ENCODE measurements around the gene GAB3.
A peak's percentile ranks its signal among the peaks of the same experiment; 100 is the strongest.

The GAB3 gene

DNA sequence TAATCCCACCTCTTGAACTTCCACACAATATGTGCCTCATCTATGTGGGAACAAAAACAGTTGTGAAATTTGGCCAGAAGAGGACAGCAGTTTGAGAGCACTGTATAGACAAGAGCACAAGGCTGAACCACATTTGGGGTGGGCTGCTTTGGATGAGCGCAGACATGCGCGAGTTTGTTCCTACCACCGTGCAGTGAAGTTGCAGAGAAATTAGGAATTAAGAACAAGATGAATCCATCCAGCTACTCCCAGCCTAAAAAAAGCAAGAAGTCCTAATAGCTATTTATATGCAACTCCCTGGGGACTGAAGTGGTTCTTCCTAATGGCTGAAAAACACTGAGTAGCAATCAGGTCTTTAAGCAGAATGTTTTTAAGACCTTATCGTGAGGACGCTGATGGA is 1.0 kb downstream of the GAB3 start:
- DNase-seq = peak; percentile 57

DNA sequence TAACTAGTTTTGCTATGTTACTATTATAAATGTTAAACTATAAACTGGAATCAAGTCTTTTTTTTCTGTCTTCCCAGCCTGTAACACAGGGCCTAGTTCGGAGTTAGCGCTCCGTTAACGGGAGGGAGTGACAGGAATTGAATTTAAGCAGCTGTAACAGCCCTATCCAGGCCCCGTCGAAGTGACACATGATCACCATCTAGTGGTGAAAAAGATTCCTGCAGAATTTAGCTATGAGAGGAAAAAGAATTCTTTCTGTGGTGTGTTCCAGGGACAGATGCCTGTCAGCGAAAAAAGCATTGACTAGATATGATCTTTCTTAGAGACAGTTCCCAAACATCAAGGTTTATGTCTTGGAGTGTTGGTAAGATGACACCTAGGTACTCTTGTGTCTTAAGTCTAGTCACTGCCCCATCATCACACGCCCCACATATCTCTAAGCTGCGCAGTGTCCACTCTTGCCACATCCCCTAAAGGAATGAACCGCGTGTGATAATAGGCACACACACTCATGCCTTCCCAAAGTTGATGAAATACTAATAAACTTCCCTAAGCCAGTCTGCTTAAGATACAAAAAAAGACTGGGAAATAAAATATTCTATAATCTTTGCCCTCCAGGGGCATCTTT is 2.1 kb downstream of the GAB3 start:
- DNase-seq = peak; percentile 81

DNA sequence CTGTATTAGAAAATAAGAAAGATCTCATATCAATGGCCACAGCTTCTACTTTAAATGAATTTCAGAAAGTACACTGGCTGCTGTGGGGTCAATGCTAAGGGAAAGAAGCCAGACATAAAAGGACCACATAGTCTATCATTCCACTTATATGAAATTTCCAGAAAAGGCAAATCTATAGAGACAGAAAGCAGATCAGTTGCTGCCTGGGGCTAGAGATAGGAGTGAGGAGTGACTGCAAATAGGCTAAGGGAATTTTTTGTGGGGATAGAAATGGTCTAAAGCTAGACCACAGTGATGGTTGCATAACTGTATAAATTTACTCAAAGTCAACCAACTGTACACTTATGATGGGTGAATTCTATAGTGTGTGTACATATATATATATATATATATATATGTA is 8.3 kb downstream of the GAB3 start:
- DNase-seq = peak; percentile 37

DNA sequence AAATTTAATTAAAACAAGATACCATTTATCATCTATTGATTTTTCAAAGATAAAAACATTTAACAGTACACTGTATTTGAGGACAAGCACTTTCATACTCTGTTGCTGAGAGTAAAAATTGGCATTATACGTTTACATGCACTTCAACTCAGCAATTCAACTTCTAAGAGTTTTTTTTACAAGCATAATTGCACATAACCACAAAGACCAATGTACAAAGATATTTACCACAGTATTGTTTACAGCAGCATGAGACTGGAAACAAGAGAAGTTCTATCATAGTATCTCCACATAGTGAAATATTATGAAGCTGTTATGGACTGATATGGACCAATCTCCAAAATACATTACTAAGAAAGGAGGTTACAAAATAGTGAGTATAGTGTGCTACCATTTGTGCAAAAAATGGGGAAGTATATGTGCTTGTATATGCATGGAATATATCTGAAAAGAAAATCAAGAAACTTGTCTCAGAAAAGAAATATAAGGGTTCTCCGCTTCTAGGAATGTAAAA is 10.9 kb downstream of the GAB3 start:
- DNase-seq = peak; percentile 59

DNA sequence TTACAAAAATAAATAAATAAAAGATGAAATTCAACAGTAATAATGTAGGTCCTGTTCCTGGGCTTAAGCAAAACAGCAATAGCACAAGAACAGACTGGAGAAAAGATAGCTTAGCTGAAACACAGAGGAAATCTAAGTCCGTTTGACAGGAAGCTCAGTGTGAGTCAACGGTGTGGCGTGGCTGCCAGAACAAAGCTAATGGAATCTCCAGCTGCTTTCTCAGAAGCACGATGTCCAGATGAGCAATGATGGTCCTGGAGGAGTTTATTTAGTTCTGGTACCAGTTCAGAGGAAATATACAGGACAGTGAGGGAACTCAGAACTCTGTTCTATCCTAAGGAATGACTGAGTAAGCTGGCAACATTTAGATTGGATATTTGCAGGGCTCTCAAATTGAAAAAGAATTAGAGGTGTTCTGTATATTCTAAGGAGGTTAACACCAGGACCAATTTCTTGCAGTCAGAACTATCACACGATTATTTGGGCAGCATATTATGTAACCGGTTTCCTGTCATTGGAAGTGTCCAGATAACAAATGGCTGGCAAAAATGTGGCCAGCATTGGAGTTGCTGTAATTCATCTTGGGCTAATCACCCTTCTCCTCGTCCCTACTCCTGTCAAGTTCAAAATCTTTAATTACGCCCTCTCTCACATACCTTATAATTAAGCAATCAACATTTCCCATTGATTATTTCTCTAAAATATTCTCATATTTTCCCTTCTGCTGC is 12.7 kb downstream of the GAB3 start:
- DNase-seq = peak; percentile 33

DNA sequence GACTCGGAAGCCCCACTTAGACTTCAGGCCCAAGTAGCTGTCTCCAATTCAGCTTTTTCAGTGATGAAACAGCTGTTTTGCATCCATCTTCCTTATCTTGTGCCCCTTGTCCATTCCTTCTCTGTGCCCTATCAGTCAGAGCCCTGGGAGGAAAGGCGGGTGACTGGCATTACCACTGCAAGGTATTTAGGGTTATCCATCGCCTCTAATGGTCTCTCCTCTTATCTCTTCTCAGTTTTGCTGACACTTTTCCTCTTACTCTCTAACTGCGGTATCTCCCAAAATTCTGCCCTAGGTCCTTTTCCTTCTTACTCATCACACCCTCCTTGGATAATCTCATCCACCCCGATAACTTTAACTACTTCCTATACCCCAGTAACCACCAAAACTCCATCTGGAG is 13.7 kb downstream of the GAB3 start:
- peak; percentile 60 for DNase-seq

DNA sequence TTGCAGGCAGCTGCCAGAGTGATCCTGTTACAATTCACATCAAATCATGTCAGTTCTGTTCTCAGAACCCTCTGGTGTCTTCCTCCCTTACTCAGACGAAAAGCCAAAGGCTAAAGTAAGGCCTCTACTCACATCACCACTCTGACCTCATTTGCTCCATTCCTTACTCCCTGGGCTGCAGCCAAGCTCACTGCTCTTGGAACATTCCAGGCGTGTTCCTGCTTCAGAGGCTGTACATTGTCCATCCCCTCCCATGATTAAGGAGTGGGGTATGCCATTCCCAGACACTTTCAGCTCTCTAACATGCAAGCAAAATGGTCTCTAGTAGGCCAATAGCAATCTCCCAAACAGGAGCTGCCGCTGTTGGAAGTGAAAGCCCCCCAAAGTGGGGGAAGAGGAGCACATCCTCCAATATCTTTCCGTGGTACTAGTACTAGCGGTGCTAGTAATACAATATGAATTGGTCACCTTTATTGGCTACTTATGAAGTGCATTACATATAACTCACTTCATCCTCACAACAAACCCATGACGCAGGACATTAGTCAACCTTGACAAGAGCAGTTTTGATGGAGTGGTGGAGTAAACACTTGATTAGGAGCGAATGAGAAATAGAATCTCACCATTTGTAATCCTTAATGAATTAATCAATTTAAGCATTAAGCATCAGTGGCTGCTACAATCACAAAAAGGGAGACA is 15.0 kb downstream of the GAB3 start:
- no peak for DNase-seq

DNA sequence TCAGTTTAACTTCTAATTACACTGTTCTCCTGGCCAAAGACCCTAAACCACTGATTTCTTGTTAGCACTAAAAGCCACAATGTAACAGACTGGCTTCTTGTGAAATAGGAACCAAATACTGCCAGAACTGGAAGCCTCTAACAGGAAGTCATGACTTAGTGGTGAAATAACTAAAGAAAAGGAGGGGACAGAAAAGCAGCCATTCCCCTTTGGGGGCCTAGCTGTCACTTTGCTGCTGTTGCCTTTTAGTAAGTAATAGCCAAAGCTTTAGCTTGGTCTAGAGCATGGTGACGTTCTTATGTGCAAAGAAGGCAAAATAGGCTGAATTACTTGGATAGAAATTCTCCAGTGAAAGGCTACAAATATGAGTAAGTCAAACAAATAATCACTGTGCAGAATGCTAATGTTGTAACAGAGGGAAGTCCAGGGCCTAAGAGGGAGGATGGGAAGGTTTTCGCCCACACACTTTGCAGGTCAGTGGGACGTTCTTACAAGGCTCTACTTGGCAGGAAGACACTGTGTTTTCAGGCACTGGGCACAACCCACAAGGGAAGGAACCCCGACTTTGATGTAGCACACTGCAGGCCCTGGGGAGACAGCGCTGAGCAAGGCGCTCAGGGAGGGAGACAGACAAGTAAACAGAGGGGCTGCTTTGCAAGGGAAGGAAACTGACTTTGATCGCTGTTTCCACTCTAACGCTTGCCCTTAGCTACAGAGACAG is 16.7 kb downstream of the GAB3 start:
- DNase-seq = peak; percentile 60

DNA sequence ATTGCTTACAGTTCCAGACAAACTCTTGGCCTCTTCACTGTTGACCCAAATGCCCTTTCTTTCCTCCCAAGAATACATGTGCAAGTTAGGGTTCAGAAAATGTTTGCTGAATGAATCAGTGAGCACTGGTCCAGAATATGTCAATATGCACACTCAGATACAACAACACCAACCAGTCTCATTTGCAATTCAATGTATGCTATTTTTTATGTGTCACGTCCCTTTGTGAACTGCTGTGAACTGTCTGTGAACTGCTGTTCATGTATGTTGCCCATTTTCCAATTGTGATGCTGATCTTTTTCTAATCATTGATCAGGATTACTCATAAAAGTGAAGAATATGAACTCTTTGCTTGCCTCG is 17.8 kb downstream of the GAB3 start:
- DNase-seq = no peak

DNA sequence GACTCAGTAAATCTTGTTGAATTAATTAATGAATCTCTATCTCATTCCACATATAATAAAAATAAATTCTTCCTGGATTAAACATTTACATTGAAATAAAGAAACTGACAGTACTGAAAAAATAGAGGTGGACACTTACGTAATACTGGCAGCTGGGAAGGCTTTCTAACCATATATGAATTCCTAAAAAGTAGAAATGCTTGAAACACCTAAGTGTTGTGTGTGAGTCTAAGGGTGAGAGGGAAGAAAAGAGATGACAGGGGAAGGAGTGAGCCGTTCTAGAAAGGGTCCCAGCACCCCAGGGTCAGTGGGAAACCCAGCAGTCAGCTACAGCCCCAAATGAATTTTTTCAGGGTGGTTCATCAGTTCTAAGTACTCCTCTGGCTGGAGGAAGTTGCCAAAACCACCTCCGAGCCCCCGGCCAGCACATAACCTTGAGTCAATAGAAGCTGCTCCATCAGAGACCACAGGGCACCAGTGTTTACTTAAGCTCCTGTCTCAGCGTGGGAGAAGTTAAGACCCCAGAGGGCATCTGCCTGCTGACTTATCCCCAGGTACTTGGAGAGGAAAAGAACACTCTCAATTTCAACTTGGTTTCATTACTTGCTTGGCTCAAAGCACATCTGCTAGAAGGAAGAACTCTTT is 18.3 kb downstream of the GAB3 start:
- peak; percentile 37 for DNase-seq

DNA sequence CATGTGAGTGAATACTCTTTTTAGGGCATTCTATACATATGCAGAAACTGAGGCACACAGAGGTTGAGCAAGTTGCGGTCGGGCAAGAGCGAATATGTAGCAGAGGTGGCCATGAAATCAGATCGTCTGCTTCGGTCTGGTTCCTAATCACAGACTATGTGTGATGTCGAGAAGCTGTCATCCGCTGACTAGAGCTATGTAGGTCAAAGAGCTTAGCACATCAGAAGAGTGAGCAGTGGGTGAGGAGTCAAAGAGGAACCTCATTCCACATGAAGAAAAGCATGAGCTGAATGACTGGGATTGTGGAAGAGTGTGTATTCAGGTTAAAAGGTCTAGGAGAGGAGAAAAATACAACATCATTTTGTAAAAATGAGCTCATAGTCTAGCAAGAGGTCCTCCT is 19.0 kb downstream of the GAB3 start:
- no peak for DNase-seq

DNA sequence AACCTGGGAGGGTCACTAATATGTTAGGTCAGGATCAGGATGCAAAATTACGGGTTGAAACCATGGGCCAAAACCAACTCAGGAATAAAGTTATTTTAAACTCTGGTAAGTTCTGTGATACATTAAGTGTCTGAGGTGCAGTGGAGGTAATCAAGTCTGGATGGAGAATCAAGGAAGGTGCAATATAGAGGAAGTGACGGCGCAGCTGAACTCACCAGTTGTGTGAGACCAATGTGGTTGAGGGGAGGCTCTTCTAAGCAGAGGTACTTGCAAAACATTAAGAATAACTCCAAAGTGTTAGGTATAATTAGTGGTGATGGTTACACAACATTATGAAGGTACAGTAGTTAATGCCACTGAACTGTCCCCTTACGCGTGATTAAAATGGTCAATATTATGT is 19.7 kb downstream of the GAB3 start:
- peak; percentile 18 for DNase-seq

DNA sequence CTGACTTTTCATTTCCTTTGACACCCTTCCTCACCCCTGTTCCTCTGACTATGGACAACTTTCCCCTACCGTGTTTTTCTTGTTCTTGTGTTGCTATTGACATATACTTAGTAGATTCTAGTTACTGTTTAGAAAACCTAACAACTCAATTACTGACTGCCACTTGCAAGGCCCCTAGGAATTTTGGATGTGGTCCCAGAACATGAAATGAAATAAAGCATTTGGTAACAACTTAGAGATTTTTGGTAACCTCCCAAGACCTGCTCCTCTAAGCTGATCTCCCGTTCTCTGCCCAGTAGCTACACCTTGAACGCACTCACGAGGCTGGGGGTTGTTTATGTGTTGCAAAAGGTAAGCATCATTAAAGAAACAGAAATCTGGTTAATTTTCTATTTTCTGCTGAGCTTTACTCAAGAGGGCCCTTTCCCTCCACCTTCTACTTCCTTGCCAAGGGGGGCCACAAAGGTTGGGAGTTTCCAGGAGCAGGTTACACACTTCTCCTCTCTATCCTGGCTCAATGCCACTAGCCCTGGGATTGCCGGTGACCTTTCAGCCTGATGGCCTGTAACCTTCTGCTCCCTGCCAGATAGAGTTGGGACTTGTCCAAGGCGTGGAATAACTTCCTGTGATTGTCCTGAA is 20.5 kb downstream of the GAB3 start:
- DNase-seq = no peak

DNA sequence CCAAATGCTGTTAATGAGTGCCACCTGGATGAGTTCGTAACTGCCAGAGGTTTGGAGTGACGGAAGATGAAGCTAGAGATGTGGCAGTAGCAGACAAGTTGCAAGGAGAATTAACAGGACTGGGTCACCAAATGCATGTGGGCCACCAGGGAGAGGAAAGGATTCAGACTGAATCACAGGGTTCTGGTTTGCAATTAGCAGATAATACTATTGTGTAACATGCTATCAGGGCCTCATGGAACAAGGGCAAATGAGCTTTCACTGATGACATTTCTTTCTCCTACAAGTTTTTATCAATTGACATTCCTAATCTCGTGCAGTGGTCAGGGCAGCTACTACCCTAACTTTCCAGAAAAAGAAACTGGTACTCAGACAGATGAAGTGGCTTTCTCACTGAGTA is 21.4 kb downstream of the GAB3 start:
- DNase-seq = peak; percentile 17

DNA sequence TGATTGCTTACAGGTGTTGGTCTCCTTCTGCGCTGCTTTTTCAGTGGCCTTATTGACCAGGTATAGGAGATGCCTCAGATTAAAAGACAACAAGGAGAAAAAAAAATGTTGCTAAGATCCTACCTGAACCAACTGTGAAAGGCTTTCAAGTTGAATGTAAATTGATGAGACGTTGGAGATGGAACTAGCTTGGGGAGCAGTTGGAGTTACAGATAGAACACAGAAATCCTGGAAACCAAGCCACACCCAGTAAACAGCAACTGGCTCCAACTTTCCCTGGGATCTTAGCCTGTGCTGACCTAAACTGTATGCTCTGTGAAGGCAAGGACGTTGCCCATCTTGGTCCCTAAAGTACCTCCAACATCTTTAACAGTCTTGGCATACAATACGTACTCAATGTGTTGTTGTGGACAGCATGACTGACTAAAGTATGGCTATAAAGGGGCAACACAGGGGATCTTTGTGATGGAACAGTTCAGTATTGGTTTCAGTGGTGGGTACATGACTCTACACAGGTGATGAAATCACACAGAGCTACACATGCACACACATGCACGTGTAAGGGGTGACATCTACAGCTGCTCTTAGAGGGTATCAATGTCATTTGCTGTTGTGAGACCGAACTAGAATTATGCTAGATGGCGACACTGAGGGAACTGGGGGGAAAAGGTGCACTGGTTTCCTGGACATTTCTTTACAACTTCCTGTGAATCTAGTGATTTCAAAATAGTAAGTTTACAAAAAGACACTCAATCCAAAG is 22.3 kb downstream of the GAB3 start:
- DNase-seq = no peak

DNA sequence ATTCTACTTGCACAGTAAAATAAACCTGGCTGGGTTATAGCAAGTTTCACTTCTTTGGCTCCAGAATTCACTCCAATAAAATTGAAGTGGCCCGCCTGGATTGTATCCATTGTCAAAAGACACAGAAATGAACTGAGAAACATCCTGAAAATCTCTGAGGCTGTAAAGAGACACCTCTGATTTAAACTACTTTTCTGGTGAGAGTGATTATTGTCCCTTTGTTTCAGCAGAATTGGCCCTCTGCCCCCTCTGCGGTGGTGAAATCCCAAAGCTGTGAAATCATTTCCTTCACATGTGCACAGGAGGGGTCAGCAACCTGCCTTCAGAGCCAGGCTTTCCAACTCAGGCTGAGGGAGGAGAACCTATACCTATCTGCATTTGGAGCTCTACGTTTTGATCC is 23.0 kb downstream of the GAB3 start:
- DNase-seq = no peak

DNA sequence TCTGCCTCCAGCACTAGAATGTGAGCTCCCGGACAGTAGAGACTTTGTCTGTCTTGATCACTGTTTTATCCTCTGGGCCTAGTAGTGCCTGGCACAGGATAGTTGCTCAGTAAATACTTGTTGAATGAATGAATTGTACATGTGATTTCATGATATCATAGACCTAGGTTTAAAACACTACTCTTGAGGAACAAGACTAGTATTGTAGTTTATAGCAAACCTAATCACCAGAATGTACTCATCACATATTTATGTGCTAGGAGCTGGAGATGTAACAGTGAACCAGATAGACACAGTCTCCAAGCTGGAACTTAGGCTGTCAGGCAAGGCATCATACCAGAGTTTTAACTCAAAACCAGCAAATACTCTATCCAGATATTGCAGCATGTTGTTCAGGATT is 23.5 kb downstream of the GAB3 start:
- no peak for DNase-seq

DNA sequence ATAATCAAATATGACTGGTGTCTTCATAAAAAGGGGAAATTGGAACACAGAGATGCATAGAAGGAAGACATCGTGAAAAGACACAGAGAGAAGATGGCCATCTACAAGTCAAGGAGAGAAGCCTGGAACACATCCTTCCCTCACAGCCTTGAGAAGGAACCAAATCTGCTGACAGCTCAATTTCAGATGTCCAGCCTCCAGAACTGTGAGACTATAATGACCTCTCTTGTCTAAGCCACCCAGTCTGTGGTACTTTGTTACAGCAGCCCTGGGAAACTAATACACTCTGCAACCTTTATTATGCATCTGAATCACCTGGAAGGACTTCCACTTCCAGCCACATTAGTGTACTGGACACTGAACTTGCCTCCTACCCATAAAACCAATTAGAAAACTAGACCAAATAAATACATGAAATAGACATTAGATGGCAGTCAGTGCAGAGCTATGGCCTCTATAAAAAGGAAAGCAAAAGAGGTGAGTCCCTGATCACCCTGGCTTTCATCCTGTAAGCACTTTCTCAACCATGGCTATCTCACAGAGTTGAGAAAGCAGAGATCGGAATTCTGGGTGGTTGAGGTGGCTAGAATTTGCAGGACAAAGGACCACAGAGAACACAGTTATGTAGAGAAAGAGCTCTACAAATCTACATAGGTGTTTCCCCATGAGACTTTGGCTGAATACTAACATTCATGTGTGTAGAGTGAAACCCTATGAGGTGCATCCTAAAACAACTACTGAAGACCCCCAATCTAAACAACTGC is 25.7 kb downstream of the GAB3 start:
- DNase-seq = peak; percentile 14

DNA sequence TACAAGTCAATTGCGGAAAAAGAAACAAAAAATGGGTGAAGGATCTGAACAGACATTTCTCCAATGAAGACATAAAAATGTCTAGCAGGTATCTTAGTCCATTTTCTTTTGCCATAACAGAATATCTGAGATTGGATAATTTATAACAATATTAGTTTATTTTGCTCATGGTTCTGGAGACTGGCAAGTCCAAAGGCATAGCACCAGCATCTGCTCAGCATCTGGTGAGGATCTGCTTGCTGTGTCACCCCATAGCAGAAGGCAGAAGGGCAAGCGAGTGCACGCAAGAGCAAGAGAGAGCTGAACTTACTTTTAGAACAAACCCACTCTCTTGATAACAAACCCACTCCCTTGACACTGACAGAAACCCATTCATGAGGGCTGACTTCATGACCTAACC is 29.7 kb downstream of the GAB3 start:
- no peak for DNase-seq

DNA sequence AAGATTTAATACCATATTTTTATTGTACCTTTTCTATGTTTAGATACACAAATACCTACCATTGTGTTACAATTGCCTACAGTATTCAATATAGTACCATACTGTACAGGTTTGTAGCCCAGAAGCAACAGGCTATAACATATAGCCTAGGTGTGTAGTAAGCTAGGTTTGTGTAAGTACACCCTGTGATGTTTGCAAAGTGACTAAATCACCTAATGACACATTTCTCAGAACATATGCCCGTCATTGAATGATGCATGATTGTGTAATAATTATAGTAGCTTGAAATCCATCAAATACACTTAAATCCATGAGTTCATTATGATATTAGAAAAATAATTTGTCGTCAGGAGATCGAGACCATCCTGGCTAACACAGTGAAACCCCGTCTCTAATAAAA is 30.8 kb downstream of the GAB3 start:
- no peak for DNase-seq

DNA sequence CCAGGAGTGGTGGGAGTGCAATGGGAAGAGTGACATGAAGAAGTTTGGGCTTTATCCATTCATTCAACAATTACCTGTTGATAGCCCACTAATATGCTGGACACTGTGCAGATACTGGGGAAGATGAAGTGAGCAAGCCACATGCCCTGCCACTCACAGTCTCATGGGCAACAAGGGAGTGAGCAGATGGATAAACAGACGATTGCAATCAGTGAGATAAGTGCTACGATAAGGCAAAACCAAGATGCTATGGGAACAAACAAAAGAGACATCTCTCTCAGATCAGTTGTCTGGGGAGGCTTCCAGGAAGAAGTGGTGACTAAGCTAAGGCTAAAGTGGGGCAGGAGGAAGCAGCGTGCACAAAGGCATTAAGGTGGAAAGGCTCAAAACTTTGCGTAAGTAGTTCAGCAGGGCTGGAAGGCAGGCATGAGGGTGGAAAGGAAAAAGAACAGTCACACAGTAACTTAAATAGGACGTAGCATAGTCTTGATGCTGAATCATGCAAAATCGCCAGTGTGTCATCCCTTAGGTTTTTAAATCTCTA is 31.7 kb downstream of the GAB3 start:
- DNase-seq = peak; percentile 50
